ENCODE measurements around the gene FOSB.

GRCh38 chr19:45498411-45499195 lies 30.8 kb downstream of the FOSB start, which contains the start of gene PPM1N:
- TF ChIP-seq CTCF (IDR thresholded peaks at IDR 0.05; ENCODE audit: low read depth, low read length, missing input control) (no peak), JUND (IDR thresholded peaks at IDR 0.05) (no peak), FOXA1 (IDR thresholded peaks at IDR 0.05) (no peak), ZBTB33 (IDR thresholded peaks at IDR 0.05) (no peak), GABPA (IDR thresholded peaks at IDR 0.05 in 1 of 2, conservative IDR thresholded peaks at IDR 0.05 in 1 of 2) (no peak), REST (IDR thresholded peaks at IDR 0.05) (no peak), EGR1 (IDR thresholded peaks at IDR 0.05; ENCODE audit: low read depth in 2 of 2) (no peak), RXRA (IDR thresholded peaks at IDR 0.05) (no peak), SP1 (IDR thresholded peaks at IDR 0.05) (no peak), FOXA2 (IDR thresholded peaks at IDR 0.05) (no peak), TAF1 (conservative IDR thresholded peaks at IDR 0.05) (no peak), ATF3 (IDR thresholded peaks at IDR 0.05) (no peak), MAX (IDR thresholded peaks at IDR 0.05) (no peak)

All from liver (tissue), 3 donors.